ENCODE results near the gene DPP6. TPM values are rescaled to one million over a fixed set of nuclear protein-coding genes. Genes with fewer than 3 reads are reported as not detected.

Gene DPP6
- polyA plus RNA-seq, 3 donors: 45.7 to 58.6 (median 46.8) TPM

DNA sequence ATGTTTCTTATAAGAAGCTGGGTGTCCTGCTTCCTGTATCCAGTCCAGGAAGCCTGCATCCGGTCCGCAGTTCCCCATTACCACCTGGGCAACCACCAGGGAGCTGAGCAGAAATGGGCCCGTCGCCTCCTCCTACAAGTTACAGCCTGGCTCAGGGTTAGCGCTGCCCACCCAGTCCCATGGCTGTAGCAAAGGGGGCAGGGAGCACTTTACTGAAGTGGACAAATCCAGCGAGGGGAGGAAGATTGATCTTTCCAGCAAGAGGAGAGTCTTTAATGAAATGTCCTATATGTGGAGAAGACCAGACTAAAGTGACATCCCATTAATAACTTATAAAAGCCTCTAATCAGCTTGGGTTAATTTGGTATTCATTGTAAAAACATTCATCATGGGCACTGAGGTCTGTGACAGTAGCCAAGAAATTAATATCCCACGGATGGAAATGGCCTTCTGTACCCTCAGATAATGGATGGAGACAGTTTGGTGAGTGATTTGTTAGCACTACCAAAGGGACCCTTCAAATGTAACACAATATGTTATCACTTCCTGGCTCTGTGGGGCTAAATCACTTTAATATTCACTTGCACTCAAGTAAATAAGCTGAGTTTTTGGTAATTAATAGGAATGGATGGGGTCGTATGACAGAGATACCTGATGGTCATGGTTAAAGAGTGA is 627.3 kb downstream of the DPP6 start:
- DNase-seq (ENCODE audit: low read depth in 3 of 3, low spot score in 2 of 3): no peak

DNA sequence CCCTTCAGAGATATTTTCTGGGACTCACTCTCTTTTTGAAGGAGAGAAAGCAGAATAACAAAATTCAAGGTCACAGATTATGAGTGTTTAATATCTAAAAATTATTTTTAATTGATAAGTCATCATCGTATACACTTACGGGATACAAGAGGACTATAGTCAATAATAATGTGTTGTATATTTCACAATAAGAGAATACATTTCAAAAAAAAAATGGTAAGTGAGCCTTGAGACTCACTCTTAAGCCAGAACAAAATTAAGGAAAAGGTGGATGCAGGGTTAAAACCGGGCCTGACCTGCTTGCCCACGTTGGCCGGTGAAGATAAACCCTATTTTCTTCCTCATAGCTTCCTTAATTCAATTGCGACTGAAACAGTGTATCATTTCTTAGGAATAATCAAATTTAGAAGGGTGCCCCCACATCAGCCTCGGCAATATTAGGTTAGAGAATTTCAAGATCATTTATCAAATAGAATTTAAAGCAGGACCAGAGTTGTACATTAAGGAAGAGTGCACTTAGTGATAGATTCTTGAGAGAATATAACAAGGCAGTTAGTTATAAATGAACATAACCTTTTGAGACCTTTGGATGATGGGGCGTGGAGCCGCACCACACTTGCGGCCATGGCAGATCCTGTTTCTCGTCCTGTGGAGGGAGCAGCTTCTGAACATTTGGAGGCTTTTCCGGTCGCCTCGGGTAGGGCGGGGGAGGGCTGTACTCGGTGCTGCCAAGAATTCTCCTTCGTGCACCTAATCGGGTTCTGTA is 628.9 kb downstream of the DPP6 start:
- no peak for DNase-seq (ENCODE audit: low read depth in 3 of 3, low spot score in 2 of 3)

DNA sequence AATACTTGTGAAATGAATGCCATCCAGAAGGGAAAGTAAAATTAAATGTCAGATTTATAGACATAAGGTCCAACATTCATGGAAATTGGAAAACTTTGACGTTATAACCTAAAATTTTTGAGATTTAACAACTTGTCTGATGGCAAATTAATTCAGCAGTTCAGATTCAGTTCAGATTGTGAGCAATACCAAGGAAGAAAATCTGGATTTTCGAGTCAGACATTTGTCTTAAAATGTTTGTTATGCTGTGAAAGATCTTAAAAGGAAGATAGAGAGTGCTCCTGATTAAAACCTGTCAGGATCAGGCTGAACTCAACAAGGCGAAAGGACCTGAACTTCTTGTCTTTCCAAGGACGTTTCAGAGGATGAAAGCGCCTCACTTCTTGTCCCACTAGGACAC is 629.8 kb downstream of the DPP6 start:
- DNase-seq (ENCODE audit: low read depth in 3 of 3, low spot score in 2 of 3): no peak

DNA sequence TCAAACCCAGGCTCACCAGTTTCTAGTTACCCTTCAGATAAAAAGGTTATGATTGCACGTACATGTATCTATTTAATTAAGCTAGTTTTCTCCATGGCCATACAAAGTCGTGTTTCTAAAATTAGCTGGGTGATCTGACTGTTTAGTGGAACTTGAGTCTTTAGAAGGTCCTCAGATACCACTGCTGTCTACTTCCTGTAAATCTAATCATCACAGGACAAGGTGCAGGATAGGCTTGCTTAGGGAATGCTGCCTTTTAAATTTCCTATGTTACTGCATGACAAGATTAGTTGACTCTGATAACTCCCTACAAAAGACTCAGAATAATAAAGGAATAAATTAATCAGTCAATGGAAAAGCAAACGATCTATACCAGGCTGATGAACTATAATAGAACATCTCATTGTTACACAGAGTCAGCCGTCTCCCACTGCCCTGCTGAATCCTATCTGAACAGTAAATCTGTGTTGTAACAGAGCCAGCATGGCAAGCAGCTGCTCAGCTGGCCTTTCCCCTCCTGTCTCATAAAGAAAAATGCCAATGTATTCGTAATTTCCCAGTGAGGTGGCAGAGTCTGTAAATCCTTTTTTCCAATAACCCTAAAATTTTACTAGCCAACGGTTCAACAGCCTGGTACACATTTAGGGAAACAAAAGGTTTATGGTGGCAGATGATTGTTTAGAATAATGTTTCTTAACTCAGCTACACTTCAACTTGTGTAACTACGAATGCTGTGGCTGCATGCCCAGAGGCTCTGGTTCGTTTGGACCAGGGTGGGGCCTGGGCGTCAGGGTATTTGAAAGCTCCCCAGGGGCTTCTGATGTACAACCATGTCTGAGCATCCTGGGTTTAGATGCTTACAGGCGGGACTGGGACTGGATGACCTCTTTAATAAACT is 632.7 kb downstream of the DPP6 start:
- no peak for DNase-seq (ENCODE audit: low read depth in 3 of 3, low spot score in 2 of 3)

DNA sequence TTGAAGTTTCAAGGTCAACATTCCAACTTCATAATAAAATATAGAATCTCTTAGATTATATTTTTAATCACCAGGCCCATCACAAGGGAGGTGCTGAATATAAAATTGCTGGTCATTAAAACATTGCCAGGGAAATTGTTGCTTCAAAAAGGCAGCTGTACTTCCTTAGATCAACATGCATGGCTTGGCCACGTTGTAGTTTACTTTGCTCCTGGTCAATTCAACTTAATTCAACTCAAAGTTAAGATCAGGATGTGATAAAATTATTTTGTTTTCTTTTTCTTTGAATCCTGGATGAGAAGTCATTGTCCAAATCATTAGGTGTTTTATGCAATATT is 633.3 kb downstream of the DPP6 start:
- no peak for DNase-seq (ENCODE audit: low read depth in 3 of 3, low spot score in 2 of 3)

DNA sequence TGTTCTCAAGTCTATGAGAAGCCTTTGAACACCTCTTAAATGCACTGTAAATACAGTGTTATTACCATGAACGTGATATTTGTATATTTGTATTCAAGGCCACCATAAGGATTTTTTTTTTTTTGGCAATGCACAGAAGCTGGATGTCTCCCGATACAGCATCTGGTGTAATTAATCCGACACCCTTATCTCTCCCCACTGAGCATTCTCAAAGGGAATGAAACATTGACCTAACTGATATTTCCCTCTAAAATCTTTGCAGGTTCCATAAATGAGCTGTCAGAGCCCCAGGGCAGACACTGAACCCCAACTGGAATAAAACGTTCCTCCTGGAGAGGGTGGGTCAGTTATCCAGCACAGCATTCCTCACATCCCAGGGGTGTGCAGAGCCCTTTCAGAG is 634.1 kb downstream of the DPP6 start:
- no peak for DNase-seq (ENCODE audit: low read depth in 3 of 3, low spot score in 2 of 3)

DNA sequence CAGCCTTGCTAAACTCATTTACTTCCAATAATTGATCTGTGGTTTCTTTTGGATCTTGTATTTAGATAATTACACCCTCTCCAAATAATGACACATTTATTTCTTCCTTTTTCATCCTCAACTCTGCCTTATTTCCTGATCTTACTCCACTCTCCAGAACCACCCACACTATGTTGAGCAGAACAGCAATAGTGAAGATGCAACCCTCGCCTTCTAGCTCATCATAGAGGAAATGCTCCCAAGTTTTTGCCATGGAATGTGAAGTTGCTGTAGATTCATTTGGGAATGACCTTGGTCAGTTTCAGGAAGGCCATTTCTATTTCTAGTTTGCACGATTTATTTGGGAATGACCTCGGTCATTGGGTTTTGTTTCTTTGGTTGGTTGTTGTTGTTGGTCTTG is 636.8 kb downstream of the DPP6 start:
- DNase-seq (ENCODE audit: low read depth in 3 of 3, low spot score in 2 of 3): no peak

DNA sequence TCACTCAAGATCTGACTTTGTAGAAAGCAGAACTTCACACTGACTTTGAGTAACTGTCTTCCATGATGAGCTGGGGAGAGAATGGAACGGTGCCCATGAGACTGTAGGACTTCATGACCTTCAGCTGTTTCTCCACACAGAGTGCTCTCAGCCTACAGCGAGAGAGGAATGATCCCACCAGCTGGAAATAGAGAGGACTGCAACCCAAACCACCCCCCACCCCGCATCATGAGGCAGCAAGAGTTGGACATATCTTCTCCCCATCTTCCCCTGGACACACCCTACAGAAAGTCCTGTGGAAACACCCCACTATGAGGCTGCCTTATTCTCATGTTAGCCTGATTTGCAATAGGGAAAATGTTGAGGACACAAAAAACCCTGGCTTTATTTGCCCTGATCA is 638.2 kb downstream of the DPP6 start:
- DNase-seq (ENCODE audit: low read depth in 3 of 3, low spot score in 2 of 3): no peak

DNA sequence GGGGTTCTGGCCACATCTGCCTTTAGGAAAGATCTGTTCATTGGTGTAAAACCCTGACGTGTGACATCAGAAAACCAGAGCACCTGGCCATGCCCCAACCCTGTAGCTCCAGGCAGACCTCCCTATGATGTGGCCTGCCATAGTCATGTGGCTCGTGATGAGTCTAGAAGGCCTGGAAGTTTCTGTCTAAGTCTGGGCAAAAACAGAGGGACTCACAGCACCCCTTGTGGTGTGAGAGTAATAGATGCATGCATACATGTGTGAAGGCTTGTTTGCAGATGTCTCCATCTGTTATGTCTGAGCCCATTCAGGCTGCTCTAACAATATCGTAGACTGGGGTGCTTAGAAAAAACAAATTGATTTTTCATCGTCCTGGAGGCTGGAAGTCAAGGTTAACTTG is 641.5 kb downstream of the DPP6 start:
- no peak for DNase-seq (ENCODE audit: low read depth in 3 of 3, low spot score in 2 of 3)

DNA sequence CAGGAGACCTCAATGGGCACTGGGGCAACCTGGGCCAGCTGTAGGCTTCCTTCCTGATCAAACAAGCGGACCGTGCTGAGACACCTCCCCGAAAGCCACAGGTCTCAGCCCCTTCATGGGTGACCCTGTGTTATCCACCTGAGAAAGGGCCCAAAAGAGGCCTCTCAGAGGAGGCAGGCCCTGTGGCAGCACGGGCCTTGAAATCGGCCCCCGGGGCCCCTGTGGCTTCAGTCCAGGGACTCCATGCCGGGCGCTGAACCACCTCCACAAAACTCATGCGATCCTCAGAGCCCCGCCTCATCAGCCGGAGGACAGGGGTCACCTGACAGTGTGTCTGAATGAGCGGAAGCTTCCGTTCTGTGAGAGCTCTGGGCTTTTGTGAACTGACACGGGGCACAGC is 643.6 kb downstream of the DPP6 start:
- DNase-seq (ENCODE audit: low read depth in 3 of 3, low spot score in 2 of 3): no peak

DNA sequence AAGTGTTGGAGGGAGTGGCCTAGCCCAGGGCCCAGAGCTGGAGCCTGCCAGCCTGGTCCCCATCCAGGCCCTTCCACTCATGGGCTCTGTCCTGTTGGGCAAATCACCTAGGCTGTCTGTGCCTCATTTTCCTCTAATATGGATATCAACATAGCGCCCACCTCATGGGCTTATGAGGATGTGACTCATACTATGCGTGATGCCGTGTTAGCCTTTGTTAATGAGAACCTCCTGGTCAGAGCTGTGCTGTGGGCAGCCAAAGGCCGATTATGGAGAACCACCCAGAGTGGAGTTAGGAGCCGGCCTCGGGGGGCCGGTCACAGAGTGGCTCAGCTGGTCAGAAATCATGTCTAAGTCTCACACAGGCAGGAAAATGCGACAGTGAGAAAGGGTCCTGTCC is 644.4 kb downstream of the DPP6 start:
- DNase-seq (ENCODE audit: low read depth in 3 of 3, low spot score in 2 of 3): no peak

DNA sequence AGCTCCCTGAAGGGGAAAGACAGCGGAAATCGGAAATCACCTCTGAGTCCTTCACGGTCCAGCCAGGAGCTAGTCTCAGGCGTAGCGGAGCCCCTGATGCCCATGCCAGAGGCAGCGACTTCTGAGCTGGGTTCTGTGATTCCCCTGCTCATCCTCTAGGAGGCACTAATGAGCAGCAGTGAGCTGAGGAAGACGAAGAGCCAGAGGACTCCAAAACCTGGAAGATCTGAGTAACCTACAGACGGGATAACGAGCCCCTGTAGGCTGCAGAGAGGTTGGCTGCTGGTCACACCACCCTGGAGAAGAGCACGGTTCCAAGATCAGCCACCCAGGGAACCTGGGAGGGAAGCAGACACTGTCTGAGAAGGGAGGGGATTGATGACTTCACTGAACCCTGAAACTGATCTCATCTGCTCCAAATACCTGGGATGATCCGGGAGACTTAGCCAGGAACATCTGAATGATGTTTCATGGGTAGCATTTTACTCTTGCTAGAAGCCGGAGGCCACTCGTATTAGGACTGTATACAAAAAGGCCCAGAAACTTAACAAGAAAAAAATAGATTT is 646.6 kb downstream of the DPP6 start:
- no peak for DNase-seq (ENCODE audit: low read depth in 3 of 3, low spot score in 2 of 3)

DNA sequence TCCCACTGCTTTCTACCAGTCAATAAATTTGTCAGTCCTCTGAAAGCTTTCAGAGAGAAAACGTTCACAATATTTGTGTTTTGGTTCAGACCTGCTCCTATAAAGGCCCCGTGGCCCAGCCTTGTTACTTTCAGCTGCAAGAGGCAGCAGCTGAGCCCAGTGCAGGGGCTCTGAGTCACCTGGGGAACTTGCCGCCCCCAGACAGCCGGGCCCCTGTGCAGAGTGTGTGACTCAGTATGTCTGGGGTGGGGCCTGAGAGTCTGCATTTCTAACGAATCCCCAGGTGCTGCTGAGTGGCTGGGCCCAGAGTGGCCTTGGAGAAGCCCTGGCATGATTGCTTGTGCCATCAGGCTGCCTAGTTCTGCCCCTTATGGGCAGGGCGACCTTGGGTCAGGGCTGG is 647.2 kb downstream of the DPP6 start:
- no peak for DNase-seq (ENCODE audit: low read depth in 3 of 3, low spot score in 2 of 3)

DNA sequence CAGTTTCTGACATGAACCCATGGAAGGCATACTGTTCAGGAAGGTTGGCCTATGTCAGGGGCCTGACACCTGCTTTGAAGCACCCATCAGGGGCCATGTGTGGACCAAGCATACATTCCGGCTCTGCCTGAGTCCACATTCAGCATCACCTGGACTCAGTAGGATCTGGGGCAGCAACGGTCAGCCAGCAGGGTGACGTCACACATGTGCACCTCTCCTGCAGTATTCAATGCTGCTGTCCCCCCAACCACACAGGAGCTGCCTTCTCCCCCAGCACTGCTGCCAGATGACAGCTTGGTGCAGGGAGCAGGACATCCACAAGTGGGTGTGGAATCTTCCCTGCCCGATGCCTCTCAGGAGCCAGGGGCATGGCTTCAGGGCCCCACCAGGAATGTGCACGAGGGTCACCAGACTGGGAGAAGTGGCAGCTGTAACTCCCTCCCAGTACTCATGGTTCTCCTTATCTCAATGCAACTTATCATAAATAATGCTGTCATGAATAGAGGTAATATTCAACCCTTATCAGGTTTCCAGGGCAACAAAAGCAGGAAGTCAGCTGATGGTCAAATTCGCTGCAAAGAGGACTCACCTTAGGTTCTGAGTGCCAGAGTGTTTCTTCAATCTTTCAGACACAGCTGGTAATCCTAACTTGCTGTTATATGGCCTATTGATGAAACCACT is 657.8 kb downstream of the DPP6 start:
- no peak for DNase-seq (ENCODE audit: low read depth in 3 of 3, low spot score in 2 of 3)

DNA sequence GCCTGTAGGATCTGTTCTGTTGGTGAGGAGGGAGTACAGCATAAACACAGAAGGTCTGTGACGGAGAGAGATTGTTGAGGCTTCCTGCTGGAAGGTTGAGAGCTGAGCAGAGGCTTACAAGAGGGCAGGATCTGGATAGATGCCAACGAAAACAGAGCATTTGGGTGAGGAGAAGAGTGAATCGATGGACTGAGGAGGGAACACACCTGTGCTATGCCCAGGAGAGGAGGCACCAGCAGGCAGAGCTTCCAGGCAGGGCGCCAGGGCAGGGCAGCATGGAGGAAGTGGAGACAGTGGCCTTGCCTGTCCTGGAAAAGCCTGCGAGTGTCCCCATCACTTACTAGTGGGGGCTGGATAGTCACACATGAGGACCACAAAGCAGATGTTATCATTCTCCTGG is 667.8 kb downstream of the DPP6 start:
- no peak for DNase-seq (ENCODE audit: low read depth in 3 of 3, low spot score in 2 of 3)

DNA sequence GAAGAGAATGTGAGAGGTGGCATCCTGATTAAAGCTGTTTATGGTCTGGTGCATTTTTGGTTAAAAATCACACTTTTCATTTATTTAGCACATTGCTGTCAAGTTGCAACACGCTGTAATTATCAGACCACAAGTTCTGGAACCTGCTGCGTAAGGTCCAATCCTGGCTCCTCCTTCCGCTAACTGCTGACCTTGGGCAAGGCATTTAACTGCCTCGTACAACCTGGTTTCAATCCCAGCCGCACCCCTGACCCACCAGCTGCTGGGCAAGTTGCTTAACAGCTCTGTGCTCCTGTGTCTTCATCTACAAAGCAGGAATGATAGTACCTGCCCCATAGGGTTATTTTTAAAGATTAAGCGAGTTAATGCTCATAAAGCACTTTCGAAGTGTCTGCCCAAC is 668.9 kb downstream of the DPP6 start:
- no peak for DNase-seq (ENCODE audit: low read depth in 3 of 3, low spot score in 2 of 3)

DNA sequence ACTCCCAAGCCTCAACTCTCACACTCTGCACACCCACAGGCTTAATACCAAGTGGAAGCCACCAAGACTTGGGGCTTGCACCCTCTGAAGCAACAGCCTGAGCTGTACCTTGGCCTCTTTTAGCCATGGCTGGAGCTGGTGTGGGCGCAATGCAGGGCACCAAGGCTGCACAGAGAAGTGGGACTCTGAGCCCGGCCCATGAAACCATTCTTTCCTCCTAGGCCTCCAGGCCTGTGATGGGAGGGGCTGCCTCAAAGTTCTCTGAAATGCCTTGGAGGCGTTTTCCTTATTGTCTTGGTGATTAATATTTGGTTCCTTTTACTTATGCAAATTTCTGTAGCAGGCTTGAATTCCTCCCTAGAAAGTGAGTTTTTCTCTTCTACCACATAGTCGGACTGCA is 674.2 kb downstream of the DPP6 start:
- DNase-seq (ENCODE audit: low read depth in 3 of 3, low spot score in 2 of 3): no peak

DNA sequence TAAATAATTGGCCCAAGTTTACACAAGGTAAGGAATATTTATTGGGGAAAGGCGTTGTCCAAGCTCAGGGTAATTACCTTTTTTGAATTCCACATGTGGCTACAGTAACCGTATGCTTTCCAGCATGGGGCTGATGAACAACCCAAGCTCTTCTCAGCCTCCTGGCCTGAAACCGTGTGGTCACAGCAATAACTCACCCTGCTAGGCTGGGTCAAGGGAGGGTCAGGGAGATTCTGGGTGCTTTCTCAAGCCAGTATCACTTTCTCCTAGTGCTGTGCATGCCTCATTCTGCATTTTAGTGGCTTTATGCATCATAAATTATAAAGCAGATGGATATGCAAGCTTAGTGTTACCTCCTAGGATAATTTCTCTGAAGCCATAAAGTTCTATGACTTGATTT is 676.9 kb downstream of the DPP6 start:
- DNase-seq (ENCODE audit: low read depth in 3 of 3, low spot score in 2 of 3): no peak

DNA sequence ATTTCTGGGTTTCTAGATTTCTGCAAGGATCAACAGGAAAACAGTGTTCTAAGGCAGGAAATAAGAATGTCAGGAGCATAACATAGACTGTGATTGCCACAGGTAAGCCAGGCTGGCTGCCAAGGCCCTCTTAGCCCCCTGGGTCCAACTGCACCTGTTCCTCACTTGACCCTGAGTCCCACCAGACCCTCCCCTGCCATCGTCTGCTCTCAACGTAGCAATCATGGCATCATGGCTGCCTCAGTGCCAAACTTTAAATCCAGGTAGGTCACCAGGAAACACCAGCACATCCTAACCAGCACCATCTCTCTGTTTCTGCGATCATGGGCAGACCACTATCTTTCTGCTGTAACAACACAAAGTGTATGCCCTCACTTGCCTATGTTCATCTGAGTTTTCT is 683.6 kb downstream of the DPP6 start:
- no peak for DNase-seq (ENCODE audit: low read depth in 3 of 3, low spot score in 2 of 3)

DNA sequence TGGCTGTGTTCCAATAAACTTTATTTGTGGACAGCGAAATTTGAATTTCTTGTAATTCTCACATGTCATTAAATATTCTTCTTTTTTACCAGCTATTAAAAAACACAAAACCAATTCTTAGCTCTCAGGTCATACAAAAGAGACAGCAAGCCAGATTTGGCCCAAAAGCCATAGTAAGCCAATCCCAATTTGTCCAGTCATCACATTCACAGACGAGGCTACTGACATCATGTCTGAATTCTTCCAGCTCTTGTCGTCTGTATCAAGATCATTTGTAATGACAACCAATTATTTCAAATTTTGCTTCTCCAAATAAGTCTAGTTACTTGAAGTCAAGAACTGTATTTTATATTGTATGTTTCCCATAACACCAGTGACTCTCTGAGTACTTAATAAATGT is 684.2 kb downstream of the DPP6 start:
- DNase-seq (ENCODE audit: low read depth in 3 of 3, low spot score in 2 of 3): no peak

DNA sequence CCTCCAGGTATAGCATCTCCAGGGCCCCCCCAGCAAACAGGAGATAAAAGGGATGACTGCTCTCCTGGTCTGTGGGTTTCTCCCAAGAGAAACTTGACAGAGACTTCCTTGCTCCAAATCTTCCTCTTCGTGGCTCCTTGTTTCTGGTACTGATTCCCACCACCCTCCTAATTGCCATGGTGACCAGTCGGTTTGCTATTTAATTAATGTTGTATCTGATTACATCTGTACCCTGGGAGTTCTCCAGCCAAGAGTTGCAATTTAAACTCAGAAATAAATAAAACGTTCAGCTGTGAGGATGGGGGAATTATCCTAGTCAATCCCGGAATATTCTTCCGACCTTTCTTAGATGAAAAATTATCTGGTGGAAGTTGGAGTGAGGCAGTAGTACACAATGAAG is 686.0 kb downstream of the DPP6 start:
- peak in 1 of 3 donors; percentile 19 for DNase-seq (ENCODE audit: low read depth in 3 of 3, low spot score in 2 of 3)

All from right renal cortex interstitium (tissue), 3 donors.